Neural cell (in vitro differentiated cells): ENCODE measurements around the gene NFASC. TPM values are rescaled to one million over a fixed set of nuclear protein-coding genes. Genes with fewer than 3 reads are reported as not detected.

Experiments used
- H2AFZ ChIP-seq: fragments of 200-600, 300-800 bp; sonication (generic), shearing (Covaris generic); 2 replicates; pipeline ENCODE4 v1.6.0; 2014; ENCODE audit warnings: low read depth, mild to moderate bottlenecking, antibody characterized with exemption, low read length, moderate library complexity
- H3F3A ChIP-seq: fragments of 200-600 bp; shearing (Covaris generic); 2 replicates; pipeline ENCODE4 v1.6.1; 2016; ENCODE audit warnings: mild to moderate bottlenecking, moderate library complexity, mixed read lengths, antibody characterized with exemption, low read length; ENCODE audit not compliant: insufficient read depth, poor library complexity, severe bottlenecking
- H3K27ac ChIP-seq: fragments of 200-600, 300-800 bp; sonication (generic), shearing (Covaris generic); 2 replicates; pipeline ENCODE4 v1.5.1; 2014; ENCODE audit warnings: mild to moderate bottlenecking, low read length, moderate library complexity
- H3K27me3 ChIP-seq: fragments of 300-800, 200-600 bp; sonication (generic), shearing (Covaris generic); 2 replicates; pipeline ENCODE4 v1.6.0; 2014; ENCODE audit warnings: mild to moderate bottlenecking, low read depth, low read length, moderate library complexity; ENCODE audit not compliant: insufficient read depth
- H3K36me3 ChIP-seq: fragments of 300-800, 200-600 bp; sonication (generic), shearing (Covaris generic); 2 replicates; pipeline ENCODE4 v1.5.1; 2014; ENCODE audit warnings: mild to moderate bottlenecking, antibody characterized with exemption, low read length, moderate library complexity; ENCODE audit not compliant: insufficient read depth
- H3K4me2 ChIP-seq: fragments of 300-800, 200-600 bp; sonication (generic), shearing (Covaris generic); 2 replicates; pipeline ENCODE4 v1.6.0; 2014; ENCODE audit warnings: mild to moderate bottlenecking, low read length
- H3K4me3 ChIP-seq: fragments of 300-800, 200-600 bp; sonication (generic), shearing (Covaris generic); 2 replicates; pipeline ENCODE4 v1.5.1; 2014; ENCODE audit warnings: mild to moderate bottlenecking, low read length, moderate library complexity
- H3K79me2 ChIP-seq: fragments of 200-600 bp; shearing (Covaris generic); replicated peaks from 2 replicates; pipeline ENCODE4 v1.6.0; 2014; ENCODE audit warnings: mild to moderate bottlenecking, low read length, moderate library complexity; ENCODE audit not compliant: insufficient read depth
- H3K9ac ChIP-seq: fragments of 300-800, 200-600 bp; sonication (generic), shearing (Covaris generic); 2 replicates; pipeline ENCODE4 v1.6.1; 2016; ENCODE audit warnings: mild to moderate bottlenecking, low read length, mixed read lengths
- H3K9me2 ChIP-seq: fragments of 200-600 bp; shearing (Covaris generic); 2 replicates; pipeline ENCODE4 v1.6.1; 2016; ENCODE audit warnings: mild to moderate bottlenecking, low read length, mixed read lengths; ENCODE audit not compliant: insufficient read depth
- H3K9me3 ChIP-seq: fragments of 200-600, 300-800 bp; sonication (generic), shearing (Covaris generic); 2 replicates; pipeline ENCODE4 v1.6.1; 2016; ENCODE audit warnings: mild to moderate bottlenecking, mixed run types, low read length, moderate library complexity, mixed read lengths
- H4K20me1 ChIP-seq: fragments of 200-600 bp; shearing (Covaris generic); 2 replicates; pipeline ENCODE4 v1.6.1; 2016; ENCODE audit warnings: mild to moderate bottlenecking, mixed run types; ENCODE audit not compliant: insufficient read depth
- EP300 ChIP-seq: fragments of 450-650 bp; conservative IDR thresholded peaks from 2 replicates; pipeline ENCODE4 v1.6.1; 2014; ENCODE audit warnings: antibody characterized with exemption, mild to moderate bottlenecking, moderate library complexity; ENCODE audit not compliant: poor library complexity, severe bottlenecking
- EZH2 ChIP-seq: fragments of 200-600, 300-800 bp; shearing (Covaris generic), sonication (generic); IDR thresholded peaks from 2 replicates; pipeline ENCODE4 v1.6.1; 2014; ENCODE audit warnings: antibody characterized with exemption, low read length, borderline replicate concordance, mild to moderate bottlenecking; ENCODE audit not compliant: insufficient read depth, poor library complexity, severe bottlenecking
- MXI1 ChIP-seq: fragments of 450-650 bp; conservative IDR thresholded peaks from 2 replicates; pipeline ENCODE4 v1.6.1; 2014; ENCODE audit warnings: antibody characterized with exemption, mild to moderate bottlenecking; ENCODE audit not compliant: poor library complexity, severe bottlenecking
- POLR2AphosphoS5 ChIP-seq: IDR thresholded peaks from 2 replicates; pipeline ENCODE4 v1.6.1; 2012
- RAD21 ChIP-seq: fragments of 450-650 bp; conservative IDR thresholded peaks from 2 replicates; pipeline ENCODE4 v1.6.1; 2014; ENCODE audit warnings: antibody characterized with exemption, mild to moderate bottlenecking, moderate library complexity
- SMC3 ChIP-seq: fragments of 450-650 bp; conservative IDR thresholded peaks from 2 replicates; pipeline ENCODE4 v1.6.1; 2014; ENCODE audit warnings: antibody characterized with exemption, mild to moderate bottlenecking, moderate library complexity; ENCODE audit not compliant: poor library complexity
- TAF1 ChIP-seq: IDR thresholded peaks from 2 replicates; pipeline ENCODE4 v1.6.1; 2012; ENCODE audit warnings: low read depth
- polyA plus RNA-seq: library from polyadenylated mRNA; depleted of rRNA; stranded (reverse); fragments of >200 nt; gene quantifications from 2 replicates; pipeline ENCODE4 v1.2.3, GENCODE V29; 2014
- TF ChIP-seq, protein P1 (sequence below): fragments of 450-650 bp; IDR thresholded peaks from 2 replicates; pipeline ENCODE4 v1.5.1; 2014; ENCODE audit warnings: antibody characterized with exemption, mild to moderate bottlenecking, moderate library complexity; ENCODE audit not compliant: poor library complexity, severe bottlenecking
- TF ChIP-seq, protein P2 (sequence below): IDR thresholded peaks from 2 replicates; pipeline ENCODE4 v1.6.1; 2012; ENCODE audit warnings: borderline replicate concordance

The NFASC gene
- polyA plus RNA-seq, 1 donor from 2014 or later, result 23.9 TPM

DNA sequence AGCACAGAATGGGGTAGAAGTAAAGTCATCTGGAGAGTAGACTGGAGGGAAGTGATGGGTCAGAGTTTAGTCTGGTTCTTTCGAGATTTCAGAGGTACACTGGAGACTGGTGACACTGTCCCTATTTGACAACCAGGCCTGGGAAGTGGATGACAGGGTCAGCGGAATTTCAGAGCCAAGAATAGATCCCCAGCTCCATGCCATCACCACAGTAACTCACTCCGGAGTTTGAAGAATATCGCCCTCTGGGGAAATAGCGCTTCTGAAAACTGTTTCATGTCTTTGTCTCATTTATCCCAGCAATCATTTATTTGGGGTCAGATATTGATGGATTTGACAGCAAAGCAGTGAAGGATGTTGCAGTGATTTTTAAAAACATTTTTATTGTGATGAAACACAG, 7.6 kb upstream of the NFASC start:
- H3K27ac ChIP-seq, result no peak overlapping the region
- no peak overlapping the region for H3K9ac ChIP-seq
- H3K4me2 ChIP-seq, result no peak overlapping the region
- H3F3A ChIP-seq, result peaks cover 5% of the 10 kb centered on the region
- H4K20me1 ChIP-seq, result no peaks in the 10 kb centered on the region
- H3K27me3 ChIP-seq, result no peaks in the 10 kb centered on the region
- H3K79me2 ChIP-seq, result peaks cover 21% of the 10 kb centered on the region
- H3K9me3 ChIP-seq, result no peaks in the 10 kb centered on the region
- no peaks in the 10 kb centered on the region for H3K9me2 ChIP-seq
- TF ChIP-seq, protein P1, sequence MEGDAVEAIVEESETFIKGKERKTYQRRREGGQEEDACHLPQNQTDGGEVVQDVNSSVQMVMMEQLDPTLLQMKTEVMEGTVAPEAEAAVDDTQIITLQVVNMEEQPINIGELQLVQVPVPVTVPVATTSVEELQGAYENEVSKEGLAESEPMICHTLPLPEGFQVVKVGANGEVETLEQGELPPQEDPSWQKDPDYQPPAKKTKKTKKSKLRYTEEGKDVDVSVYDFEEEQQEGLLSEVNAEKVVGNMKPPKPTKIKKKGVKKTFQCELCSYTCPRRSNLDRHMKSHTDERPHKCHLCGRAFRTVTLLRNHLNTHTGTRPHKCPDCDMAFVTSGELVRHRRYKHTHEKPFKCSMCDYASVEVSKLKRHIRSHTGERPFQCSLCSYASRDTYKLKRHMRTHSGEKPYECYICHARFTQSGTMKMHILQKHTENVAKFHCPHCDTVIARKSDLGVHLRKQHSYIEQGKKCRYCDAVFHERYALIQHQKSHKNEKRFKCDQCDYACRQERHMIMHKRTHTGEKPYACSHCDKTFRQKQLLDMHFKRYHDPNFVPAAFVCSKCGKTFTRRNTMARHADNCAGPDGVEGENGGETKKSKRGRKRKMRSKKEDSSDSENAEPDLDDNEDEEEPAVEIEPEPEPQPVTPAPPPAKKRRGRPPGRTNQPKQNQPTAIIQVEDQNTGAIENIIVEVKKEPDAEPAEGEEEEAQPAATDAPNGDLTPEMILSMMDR, result no peak
- TF ChIP-seq EP300 (no peak), RAD21 (no peak), EZH2 (no peak), POLR2AphosphoS5 (no peak), MXI1 (no peak), SMC3 (no peak), TAF1 (no peak)
- TF ChIP-seq, protein P2, sequence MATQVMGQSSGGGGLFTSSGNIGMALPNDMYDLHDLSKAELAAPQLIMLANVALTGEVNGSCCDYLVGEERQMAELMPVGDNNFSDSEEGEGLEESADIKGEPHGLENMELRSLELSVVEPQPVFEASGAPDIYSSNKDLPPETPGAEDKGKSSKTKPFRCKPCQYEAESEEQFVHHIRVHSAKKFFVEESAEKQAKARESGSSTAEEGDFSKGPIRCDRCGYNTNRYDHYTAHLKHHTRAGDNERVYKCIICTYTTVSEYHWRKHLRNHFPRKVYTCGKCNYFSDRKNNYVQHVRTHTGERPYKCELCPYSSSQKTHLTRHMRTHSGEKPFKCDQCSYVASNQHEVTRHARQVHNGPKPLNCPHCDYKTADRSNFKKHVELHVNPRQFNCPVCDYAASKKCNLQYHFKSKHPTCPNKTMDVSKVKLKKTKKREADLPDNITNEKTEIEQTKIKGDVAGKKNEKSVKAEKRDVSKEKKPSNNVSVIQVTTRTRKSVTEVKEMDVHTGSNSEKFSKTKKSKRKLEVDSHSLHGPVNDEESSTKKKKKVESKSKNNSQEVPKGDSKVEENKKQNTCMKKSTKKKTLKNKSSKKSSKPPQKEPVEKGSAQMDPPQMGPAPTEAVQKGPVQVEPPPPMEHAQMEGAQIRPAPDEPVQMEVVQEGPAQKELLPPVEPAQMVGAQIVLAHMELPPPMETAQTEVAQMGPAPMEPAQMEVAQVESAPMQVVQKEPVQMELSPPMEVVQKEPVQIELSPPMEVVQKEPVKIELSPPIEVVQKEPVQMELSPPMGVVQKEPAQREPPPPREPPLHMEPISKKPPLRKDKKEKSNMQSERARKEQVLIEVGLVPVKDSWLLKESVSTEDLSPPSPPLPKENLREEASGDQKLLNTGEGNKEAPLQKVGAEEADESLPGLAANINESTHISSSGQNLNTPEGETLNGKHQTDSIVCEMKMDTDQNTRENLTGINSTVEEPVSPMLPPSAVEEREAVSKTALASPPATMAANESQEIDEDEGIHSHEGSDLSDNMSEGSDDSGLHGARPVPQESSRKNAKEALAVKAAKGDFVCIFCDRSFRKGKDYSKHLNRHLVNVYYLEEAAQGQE, result no peak
- H3K36me3 ChIP-seq, result no peaks in the 10 kb centered on the region
- no peak overlapping the region for H3K4me3 ChIP-seq
- no peak overlapping the region for H2AFZ ChIP-seq

DNA sequence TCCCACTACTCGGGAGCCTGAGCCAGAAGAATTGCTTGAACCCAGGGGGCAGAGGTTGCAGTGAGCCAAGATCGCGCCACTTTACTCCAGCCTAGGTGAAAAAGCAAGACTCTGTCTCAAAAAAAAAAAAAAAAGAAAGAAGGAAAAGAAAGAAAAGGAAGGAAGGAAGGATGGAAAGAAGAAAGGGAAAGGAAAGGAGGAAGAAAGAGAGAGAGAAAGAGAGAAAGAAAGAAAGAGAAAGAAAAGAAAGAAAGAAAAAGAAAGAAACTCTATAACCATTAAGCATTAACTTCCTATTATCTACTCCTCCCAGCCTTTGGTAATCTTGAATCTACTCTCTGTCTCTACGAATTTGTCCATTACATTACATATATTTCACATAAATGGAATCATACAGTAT, 6.9 kb upstream of the NFASC start:
- peaks cover 5% of the 10 kb centered on the region for H3F3A ChIP-seq
- no peak overlapping the region for H2AFZ ChIP-seq
- H3K27ac ChIP-seq, result no peak overlapping the region
- no peaks in the 10 kb centered on the region for H3K36me3 ChIP-seq
- H3K9me3 ChIP-seq, result no peaks in the 10 kb centered on the region
- H3K9ac ChIP-seq, result no peak overlapping the region
- H4K20me1 ChIP-seq, result no peaks in the 10 kb centered on the region
- peaks cover 21% of the 10 kb centered on the region for H3K79me2 ChIP-seq
- no peaks in the 10 kb centered on the region for H3K9me2 ChIP-seq
- no peak for TF ChIP-seq MXI1
- TF ChIP-seq, protein P1, result no peak
- no peak for TF ChIP-seq EP300
- TF ChIP-seq POLR2AphosphoS5, result no peak
- TF ChIP-seq EZH2, result no peak
- TF ChIP-seq, protein P2, result no peak
- no peak for TF ChIP-seq SMC3
- TF ChIP-seq RAD21, result no peak
- no peak for TF ChIP-seq TAF1
- H3K27me3 ChIP-seq, result no peaks in the 10 kb centered on the region
- no peak overlapping the region for H3K4me2 ChIP-seq
- H3K4me3 ChIP-seq, result no peak overlapping the region
